CD8-positive, alpha-beta memory T cell (primary cell): ENCODE measurements around the gene ADAMTS4. TPM values are rescaled to one million over a fixed set of nuclear protein-coding genes. Genes with fewer than 3 reads are reported as not detected.
A peak's percentile ranks its signal among the peaks of the same experiment; 100 is the strongest.

ENCODE experiments used
- CTCF ChIA-PET: fragments of 350-600 bp; sonication (Branson Sonifier 250); formaldehyde crosslinking; loops from one replicate; lab custom pipeline; 2021; ENCODE audit warnings: antibody characterized with exemption; lab: Charles Lee
- POLR2A ChIA-PET: fragments of 350-600 bp; sonication (Branson Sonifier 250); formaldehyde crosslinking; loops from one replicate; lab custom pipeline; 2021; ENCODE audit warnings: antibody characterized with exemption; lab: Charles Lee
- DNase-seq, 5 donors: peaks; one replicate each; pipeline versions ENCODE4 v3.0.0 to v3.0.0-alpha.2; 2020 to 2022; ENCODE audit warnings: mixed read lengths in 1 of 5
- H3K27ac ChIP-seq: one replicate; pipeline ENCODE4 v1.7.0; 2013; ENCODE audit warnings: low read depth, mild to moderate bottlenecking, low read length, moderate library complexity
- H3K27me3 ChIP-seq: 2 replicates; pipeline ENCODE4 v1.7.0; 2013; ENCODE audit warnings: low read length, mild to moderate bottlenecking; ENCODE audit not compliant: insufficient read depth, poor library complexity, severe bottlenecking
- H3K36me3 ChIP-seq: 2 replicates; pipeline ENCODE4 v1.7.0; 2013; ENCODE audit warnings: mild to moderate bottlenecking, low read length, moderate library complexity; ENCODE audit not compliant: insufficient read depth
- H3K4me1 ChIP-seq: 2 replicates; pipeline ENCODE4 v1.7.0; 2013; ENCODE audit warnings: mild to moderate bottlenecking, low read length, moderate library complexity; ENCODE audit not compliant: insufficient read depth
- H3K4me3 ChIP-seq: 2 replicates; pipeline ENCODE4 v1.7.0; 2013; ENCODE audit warnings: mild to moderate bottlenecking, low read length
- H3K9me3 ChIP-seq: 2 replicates; pipeline ENCODE4 v1.7.0; 2013; ENCODE audit warnings: mild to moderate bottlenecking, low read length
- H3K27ac Mint-ChIP-seq, 8 donors: one replicate each; pipeline ENCODE4 v1.8.0; 2020 to 2021; ENCODE audit warnings: mixed read lengths in 8 of 8, mild to moderate bottlenecking in 6 of 8, inconsistent platforms in 3 of 8, moderate library complexity in 3 of 8
- H3K27me3 Mint-ChIP-seq, 2 donors: one replicate each; pipeline ENCODE4 v1.8.0; 2020 to 2021; ENCODE audit warnings: mixed read lengths in 2 of 2, mild to moderate bottlenecking in 1 of 2, moderate library complexity in 1 of 2
- H3K36me3 Mint-ChIP-seq, 3 donors: one replicate each; pipeline ENCODE4 v1.8.0; 2020 to 2021; ENCODE audit warnings: mixed read lengths in 3 of 3, inconsistent platforms in 1 of 3, mild to moderate bottlenecking in 1 of 3
- H3K4me1 Mint-ChIP-seq, 3 donors: one replicate each; pipeline ENCODE4 v1.8.0; 2020 to 2021; ENCODE audit warnings: mixed read lengths in 3 of 3, inconsistent platforms in 1 of 3, mild to moderate bottlenecking in 1 of 3
- H3K4me3 Mint-ChIP-seq, 7 donors: one replicate each; pipeline ENCODE4 v1.8.0; 2020 to 2021; ENCODE audit warnings: mixed read lengths in 7 of 7, mild to moderate bottlenecking in 6 of 7, moderate library complexity in 4 of 7, inconsistent platforms in 2 of 7
- H3K9me3 Mint-ChIP-seq, 5 donors: one replicate each; pipeline ENCODE4 v1.8.0; 2020 to 2022; ENCODE audit warnings: mixed read lengths in 5 of 5, mild to moderate bottlenecking in 3 of 5, moderate library complexity in 2 of 5, inconsistent platforms in 1 of 5
- polyA plus RNA-seq: library from polyadenylated mRNA; unstranded; fragments of 300-500 nt; fragmentation: Illumina TruSeq; gene quantifications from one replicate; pipeline ENCODE4 v1.2.3, GENCODE V29; 2021
- total RNA-seq, 2 experiments: library from RNA; stranded (reverse); gene quantifications; one replicate each; pipeline ENCODE4 v1.2.3, GENCODE V29; 2021

Gene ADAMTS4
- total and polyA plus RNA-seq, 3 experiments from 2014 or later: 0.17 to 0.58 (median 0.37) TPM

DNA sequence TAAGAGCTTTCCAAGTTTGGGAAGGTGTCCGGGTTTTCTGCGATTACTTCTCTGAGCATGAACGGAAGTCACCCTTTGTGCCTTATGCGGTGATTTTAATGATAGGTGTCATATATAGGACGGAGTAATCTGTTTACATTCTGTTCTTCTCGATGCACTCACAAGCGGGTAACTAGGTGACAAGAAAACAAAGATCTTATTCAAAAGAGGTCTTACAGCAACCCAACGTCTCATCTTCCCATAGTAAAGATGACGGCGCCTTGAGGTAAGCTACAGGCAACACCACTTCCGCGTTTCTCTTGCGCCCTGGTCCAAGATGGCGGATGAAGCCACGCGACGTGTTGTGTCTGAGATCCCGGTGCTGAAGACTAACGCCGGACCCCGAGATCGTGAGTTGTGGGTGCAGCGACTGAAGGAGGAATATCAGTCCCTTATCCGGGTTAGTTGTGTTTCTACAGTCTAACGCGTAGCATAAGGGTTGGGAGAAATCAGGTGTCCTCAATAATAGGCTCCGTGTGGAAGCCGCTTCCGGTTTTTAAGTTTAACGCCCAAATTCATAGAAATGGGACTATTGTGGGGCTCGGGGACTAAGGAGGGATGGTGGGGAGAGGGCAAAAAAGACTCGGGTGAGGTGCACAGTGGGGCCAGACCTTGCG, 45.0 kb downstream of the ADAMTS4 start, which contains the start of gene UFC1:
Gene UFC1, plus strand, starts transcription at position 297 of the 656 bp plus-strand sequence. Its CDS starts 20 bp downstream, at position 317.
- H3K4me1 Mint-ChIP-seq: peaks cover 25 to 44% (median 34%) of the 10 kb centered on the region in 3 donors
- Histone ChIP-seq H3K9me3 (no peaks in the 10 kb centered on the region), H3K4me1 (peaks cover 14% of the 10 kb centered on the region), H3K36me3 (no peaks in the 10 kb centered on the region), H3K27me3 (no peaks in the 10 kb centered on the region), H3K4me3 (peak within 1 kb of the TSS; percentile 87), H3K27ac (peak within 1 kb of the TSS; percentile 98)
- ChIA-PET CTCF (interaction anchor here (0.7 to 6.4 kb wide), 8 partner anchors 12 to 154 kb away, joined by 3 to 44 read pairs (median 4); partner anchors contain the start of genes ARHGAP30, B4GALT3, PPOX and TOMM40L), POLR2A (interaction anchor here (0.6 to 2.2 kb wide), 12 partner anchors 12 to 160 kb away, joined by 3 to 17 read pairs (median 4); partner anchors contain the start of genes ARHGAP30, B4GALT3, DEDD and NDUFS2)
- H3K9me3 Mint-ChIP-seq: no peaks in the 10 kb centered on the region
- DNase-seq: peak; percentile 68 to 90 (median 88)
- peaks cover 0 to 33% (median 7%) of the 10 kb centered on the region in 3 donors for H3K36me3 Mint-ChIP-seq
- H3K27me3 Mint-ChIP-seq: no peaks in the 10 kb centered on the region
- peak within 1 kb of the TSS; percentile 98 to 100 (median 100) for H3K27ac Mint-ChIP-seq
- peak within 1 kb of the TSS; percentile 98 to 100 (median 98) for H3K4me3 Mint-ChIP-seq

DNA sequence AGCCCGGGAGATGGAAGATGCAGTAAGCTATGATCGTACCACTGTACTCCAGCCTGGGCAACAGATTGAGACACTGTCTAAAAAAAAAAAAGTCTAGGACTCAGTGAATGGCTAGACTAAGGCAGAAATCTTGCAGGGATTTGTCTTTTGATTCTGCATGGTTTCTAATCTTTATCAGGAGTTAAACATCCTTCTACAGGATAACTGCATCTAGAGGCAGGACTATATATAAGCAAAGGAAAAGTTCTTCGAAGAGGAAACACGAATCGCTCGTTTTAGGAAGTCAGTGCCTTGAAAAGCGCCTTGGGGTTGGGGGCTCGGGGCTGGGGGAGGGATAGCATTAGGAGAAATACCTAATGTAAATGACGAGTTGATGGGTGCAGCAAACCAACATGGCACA, 45.7 kb downstream of the ADAMTS4 start:
- Mint-ChIP-seq H3K36me3 (peaks cover 0 to 26% (median 7%) of the 10 kb centered on the region in 3 donors), H3K9me3 (no peaks in the 10 kb centered on the region), H3K27me3 (no peaks in the 10 kb centered on the region), H3K27ac (peak overlapping the region; percentile 98 to 100 (median 100)), H3K4me3 (peak overlapping the region; percentile 98 to 100 (median 98)), H3K4me1 (peaks cover 21 to 39% (median 28%) of the 10 kb centered on the region in 3 donors)
- CTCF ChIA-PET: interaction anchor here (0.7 to 6.4 kb wide), 8 partner anchors 12 to 154 kb away, joined by 3 to 44 read pairs (median 4); partner anchors contain the start of genes ARHGAP30, B4GALT3, PPOX and TOMM40L
- H3K9me3 ChIP-seq: no peaks in the 10 kb centered on the region
- POLR2A ChIA-PET: interaction anchor here (0.6 to 2.2 kb wide), 16 partner anchors 13 to 358 kb away, joined by 3 to 17 read pairs (median 4); partner anchors contain the start of genes ARHGAP30, B4GALT3, DEDD and NDUFS2
- H3K27ac ChIP-seq: peak overlapping the region; percentile 98
- peaks cover 11% of the 10 kb centered on the region for H3K4me1 ChIP-seq
- H3K27me3 ChIP-seq: no peaks in the 10 kb centered on the region
- DNase-seq: no peak
- H3K4me3 ChIP-seq: peak overlapping the region; percentile 87
- no peaks in the 10 kb centered on the region for H3K36me3 ChIP-seq

DNA sequence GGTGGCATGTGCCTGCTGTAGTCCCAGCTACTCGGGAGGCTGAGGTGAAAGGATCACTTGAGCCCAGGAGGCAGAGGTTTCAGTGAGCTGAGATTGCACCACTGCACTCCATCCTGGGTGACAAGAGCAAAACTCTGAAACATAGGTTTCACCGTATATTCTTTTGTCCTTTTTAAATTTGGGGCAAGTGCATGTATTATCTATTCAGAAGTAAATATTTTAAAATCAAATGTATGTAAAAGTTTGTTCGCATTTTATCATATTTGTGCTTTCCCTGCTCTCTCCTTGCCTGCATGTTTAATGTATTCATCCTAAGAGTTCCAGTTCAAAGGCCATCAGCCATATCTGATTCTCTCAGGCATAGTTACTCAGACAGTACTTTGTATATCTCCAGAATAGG, 53.0 kb downstream of the ADAMTS4 start:
- Histone ChIP-seq H3K4me1 (no peaks in the 10 kb centered on the region), H3K36me3 (no peaks in the 10 kb centered on the region), H3K27me3 (no peaks in the 10 kb centered on the region), H3K9me3 (no peaks in the 10 kb centered on the region), H3K4me3 (no peak overlapping the region), H3K27ac (no peak overlapping the region)
- CTCF ChIA-PET: interaction anchor here (1.8 kb wide), 1 partner anchor 13 kb away, joined by 3 read pairs; the partner anchor contains the start of gene DEDD
- H3K27ac Mint-ChIP-seq: no peak overlapping the region
- no peaks in the 10 kb centered on the region for H3K36me3 Mint-ChIP-seq
- H3K4me3 Mint-ChIP-seq: no peak overlapping the region
- POLR2A ChIA-PET: no interaction called here
- H3K4me1 Mint-ChIP-seq: no peaks in the 10 kb centered on the region
- no peak for DNase-seq
- H3K27me3 Mint-ChIP-seq: no peaks in the 10 kb centered on the region
- no peaks in the 10 kb centered on the region for H3K9me3 Mint-ChIP-seq

DNA sequence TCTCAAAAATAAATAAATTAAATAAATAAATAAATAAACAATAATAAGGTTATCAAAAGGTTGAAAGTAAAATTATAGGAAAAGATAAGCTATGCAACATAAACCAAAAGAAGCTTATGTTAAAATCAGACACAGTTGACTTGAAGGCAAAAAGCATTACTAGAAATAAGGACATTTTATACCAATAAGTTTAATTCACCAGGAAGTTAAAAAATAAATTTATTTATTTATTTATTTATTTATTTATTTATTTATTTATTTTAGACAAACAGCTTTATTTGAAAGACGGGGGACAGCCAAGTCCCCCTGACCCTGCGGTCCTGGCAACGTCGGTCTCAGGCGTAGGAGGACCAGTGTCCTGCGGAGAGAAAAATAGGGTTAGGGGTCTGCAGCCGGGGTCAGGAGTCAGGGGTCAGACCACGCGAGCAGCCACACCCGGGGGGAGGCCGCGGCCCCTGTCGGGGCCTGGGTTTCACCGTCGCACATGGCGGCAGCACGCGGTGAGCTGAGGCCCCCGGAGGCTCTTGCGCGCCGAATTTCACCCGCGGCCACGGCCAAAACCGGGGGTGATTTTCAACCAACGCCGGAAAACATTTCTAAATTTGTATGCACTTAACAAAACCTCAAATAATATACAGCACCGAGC, 58.0 kb downstream of the ADAMTS4 start:
- Mint-ChIP-seq H3K36me3 (no peaks in the 10 kb centered on the region), H3K27ac (peak overlapping the region in 1 of 8 donors; percentile 32), H3K4me1 (peaks cover 1 to 3% (median 3%) of the 10 kb centered on the region in 3 donors), H3K27me3 (no peaks in the 10 kb centered on the region), H3K4me3 (no peak overlapping the region), H3K9me3 (no peaks in the 10 kb centered on the region)
- H3K4me1 ChIP-seq: no peaks in the 10 kb centered on the region
- ChIA-PET POLR2A (interaction anchor here (0.7 kb wide), 1 partner anchor 10 kb away, joined by 3 read pairs; no protein-coding TSS in a partner anchor), CTCF (interaction anchor here (0.7 to 5.4 kb wide), 9 partner anchors 10 to 151 kb away, joined by 3 to 24 read pairs (median 4); partner anchors contain the start of gene KLHDC9)
- no peak overlapping the region for H3K27ac ChIP-seq
- DNase-seq: no peak
- no peaks in the 10 kb centered on the region for H3K36me3 ChIP-seq
- no peak overlapping the region for H3K4me3 ChIP-seq
- H3K27me3 ChIP-seq: no peaks in the 10 kb centered on the region
- no peaks in the 10 kb centered on the region for H3K9me3 ChIP-seq

DNA sequence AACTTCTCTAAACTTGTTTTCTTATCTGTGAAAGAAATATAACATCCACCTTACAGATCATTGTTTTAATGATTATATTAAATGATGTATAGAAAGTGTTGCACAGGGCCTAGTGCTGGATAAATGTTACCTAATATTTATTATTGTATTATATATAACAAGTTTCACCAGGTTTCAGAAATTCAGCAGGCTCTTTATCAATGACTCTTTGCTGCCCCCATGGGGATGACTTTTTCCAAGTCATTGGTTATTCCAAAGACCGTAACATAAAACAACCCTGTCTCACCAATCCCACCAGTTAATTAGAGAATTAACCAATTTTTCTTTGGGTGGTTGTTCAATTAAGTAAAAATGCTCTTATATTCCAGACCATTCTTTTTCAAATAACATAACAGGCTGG, 59.1 kb downstream of the ADAMTS4 start:
- no peaks in the 10 kb centered on the region for H3K36me3 ChIP-seq
- H3K27ac Mint-ChIP-seq: no peak overlapping the region
- no peak overlapping the region for H3K4me3 ChIP-seq
- H3K36me3 Mint-ChIP-seq: peaks cover 0 to 2% (median 0%) of the 10 kb centered on the region in 3 donors
- H3K4me1 Mint-ChIP-seq: peaks cover 4 to 8% (median 6%) of the 10 kb centered on the region in 3 donors
- no peak overlapping the region for H3K4me3 Mint-ChIP-seq
- no peaks in the 10 kb centered on the region for H3K9me3 ChIP-seq
- no peaks in the 10 kb centered on the region for H3K27me3 ChIP-seq
- DNase-seq: peak in 2 of 5 donors; percentile 18 to 48
- H3K27ac ChIP-seq: no peak overlapping the region
- ChIA-PET CTCF (interaction anchor here (0.7 to 5.4 kb wide), 5 partner anchors 12 to 69 kb away, joined by 3 to 24 read pairs (median 9); partner anchors contain the start of genes ARHGAP30, KLHDC9 and PPOX), POLR2A (no interaction called here)
- H3K27me3 Mint-ChIP-seq: no peaks in the 10 kb centered on the region
- H3K4me1 ChIP-seq: no peaks in the 10 kb centered on the region
- no peaks in the 10 kb centered on the region for H3K9me3 Mint-ChIP-seq

DNA sequence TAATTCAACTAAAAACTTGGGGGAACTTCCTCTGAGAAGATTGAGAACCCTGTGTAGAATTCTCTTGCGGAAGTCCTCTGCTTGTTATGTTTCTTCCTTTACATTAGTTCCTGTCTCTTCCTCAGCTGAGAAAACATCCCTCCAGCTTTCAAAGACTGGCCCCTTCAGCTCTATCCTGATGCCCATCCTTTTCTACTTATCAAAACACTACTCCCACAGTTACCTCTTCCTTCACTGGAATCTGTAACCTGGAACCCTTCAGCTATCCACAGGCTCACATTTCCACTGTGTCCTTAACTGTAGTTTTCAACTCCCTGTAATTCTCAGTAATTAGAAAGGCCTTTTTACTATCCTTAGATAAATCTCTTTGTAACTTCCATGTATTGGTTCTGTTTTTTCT, 60.4 kb downstream of the ADAMTS4 start:
- Mint-ChIP-seq H3K27ac (peak overlapping the region in 2 of 8 donors; percentile 11 to 86), H3K9me3 (no peaks in the 10 kb centered on the region), H3K4me3 (peak overlapping the region in 1 of 7 donors; percentile 8), H3K27me3 (no peaks in the 10 kb centered on the region), H3K4me1 (peaks cover 4 to 8% (median 6%) of the 10 kb centered on the region in 3 donors), H3K36me3 (peaks cover 0 to 2% (median 0%) of the 10 kb centered on the region in 3 donors)
- Histone ChIP-seq H3K4me3 (no peak overlapping the region), H3K27ac (no peak overlapping the region), H3K36me3 (no peaks in the 10 kb centered on the region), H3K27me3 (no peaks in the 10 kb centered on the region), H3K4me1 (peaks cover 5% of the 10 kb centered on the region), H3K9me3 (no peaks in the 10 kb centered on the region)
- ChIA-PET POLR2A (interaction anchor here (1.0 kb wide), 1 partner anchor 41 kb away, joined by 4 read pairs; no protein-coding TSS in a partner anchor), CTCF (interaction anchor here (0.8 to 5.4 kb wide), 10 partner anchors 21 to 303 kb away, joined by 3 to 24 read pairs (median 5); partner anchors contain the start of genes ARHGAP30, KLHDC9, NIT1 and PFDN2)
- DNase-seq: no peak

DNA sequence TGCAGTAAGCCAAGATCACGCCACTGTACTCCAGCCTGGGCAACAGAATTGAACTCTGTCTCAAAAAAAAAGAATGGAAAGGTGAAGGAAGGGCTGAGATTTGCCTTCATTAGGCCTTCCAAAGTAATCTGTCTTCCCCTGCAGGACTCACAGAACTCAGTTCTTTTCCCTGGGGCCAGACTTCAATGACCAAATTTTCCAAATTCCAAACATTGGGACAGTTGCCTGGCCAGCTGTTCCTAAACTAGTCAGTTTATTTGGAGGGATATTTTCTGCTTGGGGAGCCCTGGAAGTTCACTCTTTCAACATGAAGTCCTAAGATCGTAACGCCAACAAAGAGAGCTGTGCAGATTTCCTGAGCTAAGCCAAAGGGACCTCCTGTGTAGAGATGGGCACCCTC, 61.0 kb downstream of the ADAMTS4 start:
- Mint-ChIP-seq H3K9me3 (no peaks in the 10 kb centered on the region), H3K36me3 (peaks cover 0 to 2% (median 0%) of the 10 kb centered on the region in 3 donors), H3K27me3 (no peaks in the 10 kb centered on the region), H3K4me3 (no peak overlapping the region), H3K4me1 (peaks cover 4 to 8% (median 6%) of the 10 kb centered on the region in 3 donors), H3K27ac (peak overlapping the region in 2 of 8 donors; percentile 61 to 86)
- Histone ChIP-seq H3K27me3 (no peaks in the 10 kb centered on the region), H3K4me3 (no peak overlapping the region), H3K27ac (no peak overlapping the region), H3K4me1 (peaks cover 7% of the 10 kb centered on the region), H3K9me3 (no peaks in the 10 kb centered on the region), H3K36me3 (no peaks in the 10 kb centered on the region)
- POLR2A ChIA-PET: interaction anchor here (1.0 kb wide), 1 partner anchor 40 kb away, joined by 4 read pairs; no protein-coding TSS in a partner anchor
- no peak for DNase-seq
- CTCF ChIA-PET: interaction anchor here (0.8 to 2.6 kb wide), 10 partner anchors 21 to 303 kb away, joined by 3 to 10 read pairs (median 4); partner anchors contain the start of genes ARHGAP30, KLHDC9, NIT1 and PFDN2
